AG08396 (cell line): Measurements from ENCODE around the gene TRNAU1AP.
"Not testable (repeated sequence)": the region's sequence is repeated elsewhere in the genome, so short reads cannot be mapped to it uniquely, and the experiment has no call there.

Experiments used
- DNase-seq: peaks from one replicate; pipeline ENCODE4 v3.0.0; 2012; ENCODE audit warnings: low spot score, mixed read lengths

The TRNAU1AP gene

GRCh38 chr1:28577052-28577678, 24.3 kb downstream of the TRNAU1AP start:
- no peak for DNase-seq

GRCh38 chr1:28577738-28578536, 25.1 kb downstream of the TRNAU1AP start:
- no peak for DNase-seq

- no peak for DNase-seq
Measured at GRCh38 chr1:28578696-28579218, 25.9 kb downstream of the TRNAU1AP start.

DNA sequence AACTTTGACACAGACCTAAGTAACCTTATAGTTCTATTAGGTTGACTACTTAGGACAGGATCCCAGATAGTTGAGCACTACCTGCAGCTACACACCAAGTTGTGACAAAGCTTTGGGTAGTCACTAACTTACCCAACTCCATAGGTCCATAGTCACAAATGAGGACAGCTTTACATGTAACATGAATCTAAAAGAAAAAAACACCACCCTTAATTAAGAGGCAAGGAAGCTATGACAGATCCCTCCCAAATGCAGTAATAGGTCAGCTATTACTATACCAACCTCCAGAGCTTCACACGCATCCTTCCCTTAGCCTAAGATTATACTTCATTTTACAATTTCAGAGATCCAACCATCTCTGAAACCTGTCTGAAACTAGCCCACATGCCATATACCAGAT, 26.5 kb downstream of the TRNAU1AP start:
- no peak for DNase-seq

- DNase-seq = peak; percentile 42
Measured at GRCh38 chr1:28580722-28581530, 28.0 kb downstream of the TRNAU1AP start.

GRCh38 chr1:28581531-28582247, 28.8 kb downstream of the TRNAU1AP start:
- peak; percentile 99 for DNase-seq

DNA sequence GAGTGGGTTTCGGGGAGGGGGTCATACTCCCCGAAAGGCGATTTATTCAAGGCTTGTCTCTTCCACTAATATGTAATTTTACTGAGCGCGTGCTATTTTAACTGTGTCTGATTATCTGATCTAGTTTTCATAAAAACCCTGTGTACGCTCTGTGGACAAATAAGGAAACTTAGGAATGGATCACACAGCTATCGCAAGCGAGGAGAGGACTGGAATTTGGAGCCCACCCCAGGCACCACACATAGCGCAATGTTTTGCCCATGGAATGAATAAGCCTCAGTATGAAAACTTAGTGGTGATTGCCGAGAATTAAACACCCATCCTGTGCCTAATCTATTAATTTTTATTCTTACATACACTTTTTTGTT, 29.3 kb downstream of the TRNAU1AP start:
- peak; percentile 34 for DNase-seq

- DNase-seq = not testable (repeated sequence)
Measured at GRCh38 chr1:28586585-28587391, 33.9 kb downstream of the TRNAU1AP start.

GRCh38 chr1:28591708-28592320, 38.9 kb downstream of the TRNAU1AP start, which contains the start of gene RAB42:
Gene RAB42 (plus strand): TSS chr1:28592265. CDS start chr1:28592512, 247 bp downstream.
- DNase-seq = peak; percentile 49

DNA sequence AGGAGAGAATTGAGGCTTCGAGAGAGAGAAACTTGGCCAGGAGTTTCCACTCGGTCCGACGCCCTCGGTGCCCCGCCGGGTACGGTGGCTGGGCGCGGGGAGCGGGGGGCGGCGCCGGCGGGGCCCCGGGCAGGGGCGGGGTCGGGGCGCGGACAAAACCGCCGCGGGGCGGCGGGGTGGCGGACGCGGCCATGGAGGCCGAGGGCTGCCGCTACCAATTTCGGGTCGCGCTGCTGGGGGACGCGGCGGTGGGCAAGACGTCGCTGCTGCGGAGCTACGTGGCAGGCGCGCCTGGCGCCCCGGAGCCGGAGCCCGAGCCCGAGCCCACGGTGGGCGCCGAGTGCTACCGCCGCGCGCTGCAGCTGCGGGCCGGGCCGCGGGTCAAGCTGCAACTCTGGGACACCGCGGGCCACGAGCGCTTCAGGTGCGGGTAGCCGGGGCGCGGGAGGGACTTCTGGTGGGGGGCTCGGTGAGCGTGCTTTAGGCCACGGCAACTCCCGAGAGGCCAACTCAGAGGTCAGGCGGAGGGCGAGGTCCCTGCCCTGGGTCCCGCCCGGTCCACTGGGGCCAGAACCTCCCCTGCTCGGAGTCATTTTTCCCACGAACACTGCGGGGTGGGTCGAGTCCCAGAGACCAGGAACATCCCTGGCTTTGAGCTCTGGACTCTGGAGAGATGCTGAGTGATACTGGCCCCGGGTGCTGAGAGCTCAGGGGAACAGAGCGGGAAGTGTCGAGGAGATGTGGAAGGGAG, 39.6 kb downstream of the TRNAU1AP start:
- DNase-seq = peak; percentile 66

- DNase-seq = not testable (repeated sequence)
Measured at GRCh38 chr1:28593988-28594356, 41.1 kb downstream of the TRNAU1AP start.

DNA sequence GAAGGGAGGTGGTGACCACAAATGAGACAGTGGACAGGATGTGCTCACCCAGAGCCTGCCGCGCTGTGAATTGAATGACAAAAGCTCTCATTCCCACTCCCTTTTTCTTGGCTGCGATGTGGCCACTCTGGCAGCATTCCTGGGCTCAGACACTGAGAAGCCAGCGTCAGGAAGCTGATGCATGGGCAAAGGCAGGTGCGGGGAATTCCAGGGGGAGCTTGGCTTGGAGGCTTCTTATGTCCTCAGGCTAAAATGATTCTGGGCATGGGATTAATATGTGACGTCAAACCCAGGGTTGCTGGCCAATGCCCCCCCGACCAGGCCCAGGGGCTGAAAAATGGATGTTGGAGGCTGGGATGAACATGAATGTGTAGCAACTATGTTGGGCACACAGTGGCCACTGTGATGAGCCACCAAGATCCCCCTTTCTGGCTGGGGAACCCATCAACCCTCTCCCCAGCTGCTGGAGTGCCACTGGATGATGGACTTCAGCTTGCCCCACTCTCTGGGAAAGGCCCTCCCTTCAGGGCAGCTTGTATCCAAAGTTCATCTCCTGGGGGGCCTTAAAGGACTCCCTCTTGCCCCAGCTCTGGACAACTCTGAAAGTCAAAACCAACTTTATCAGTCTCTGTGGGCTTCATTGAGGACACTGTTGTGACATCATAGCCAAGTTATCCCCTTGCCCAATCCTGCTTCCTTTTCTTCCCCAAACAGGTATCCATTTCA, 42.0 kb downstream of the TRNAU1AP start:
- DNase-seq = not testable (repeated sequence)

- no peak for DNase-seq
Measured at GRCh38 chr1:28595412-28596191, 42.7 kb downstream of the TRNAU1AP start.

DNA sequence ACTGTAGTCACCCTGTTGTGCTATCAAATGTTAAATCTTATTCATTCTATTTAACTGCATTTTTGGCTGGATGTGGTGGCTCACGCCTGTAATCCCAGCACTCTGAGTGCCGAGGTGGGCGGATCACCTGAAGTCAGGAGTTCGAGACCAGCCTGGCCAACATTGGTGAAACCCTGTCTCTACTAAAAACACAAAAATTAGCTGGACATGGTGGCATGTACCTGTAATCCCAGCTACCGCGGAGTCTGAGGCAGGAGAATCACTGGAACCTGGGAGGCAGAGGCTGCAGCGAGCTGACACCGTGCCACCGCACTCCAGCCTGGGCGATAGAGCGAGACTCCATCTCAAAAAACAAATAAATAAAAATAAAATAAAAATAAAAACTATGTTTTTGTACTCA, 43.4 kb downstream of the TRNAU1AP start:
- not testable (repeated sequence) for DNase-seq

DNA sequence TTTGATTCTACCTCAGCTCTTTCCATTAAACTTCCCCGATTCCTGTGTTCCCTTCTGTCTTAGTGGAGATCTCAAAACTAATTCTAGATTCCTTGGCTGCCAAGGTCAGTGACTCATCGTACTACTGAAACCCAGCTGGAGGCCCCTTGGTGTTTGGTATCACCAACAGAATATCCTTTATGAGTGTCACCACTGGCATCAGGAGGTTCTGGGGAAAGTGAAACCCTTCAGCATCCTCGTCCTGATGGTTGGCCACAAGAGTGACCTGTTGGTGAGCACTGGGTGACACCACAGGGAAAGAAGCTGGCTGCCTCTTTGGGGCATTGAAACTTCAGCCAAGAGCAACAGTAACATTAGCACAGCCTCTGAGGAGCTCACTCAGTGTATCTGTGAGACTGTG, 48.8 kb downstream of the TRNAU1AP start:
- DNase-seq = peak; percentile 90

GRCh38 chr1:28602536-28603439, 49.9 kb downstream of the TRNAU1AP start:
- DNase-seq = peak; percentile 76

DNA sequence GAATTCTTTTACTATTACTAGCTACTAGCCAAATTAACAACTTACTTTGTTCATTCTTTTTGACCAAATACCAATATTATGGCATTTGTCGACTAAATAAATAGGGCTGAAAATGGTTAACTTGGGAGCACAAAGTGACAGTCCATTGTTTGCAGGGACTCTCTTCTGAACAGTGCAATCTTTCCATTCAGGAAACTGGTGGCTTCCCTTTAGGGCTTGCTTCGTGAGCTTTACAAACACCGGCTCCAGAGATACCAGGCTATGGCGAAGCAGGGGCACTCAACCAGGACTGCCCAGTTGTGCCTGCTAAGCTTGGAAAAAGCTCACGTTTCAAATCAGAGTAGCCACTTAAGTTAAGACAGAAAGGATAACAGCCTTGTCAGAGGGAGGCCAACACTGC, 51.5 kb downstream of the TRNAU1AP start:
- DNase-seq = no peak
